Right forelimb (tissue), 1 donor: ENCODE data around the gene ARHGAP26.

Experiments used
- DNase-seq: peaks from one replicate; pipeline ENCODE4 v3.0.0-alpha.2; 2018

The ARHGAP26 gene

GRCh38 chr5:143275512-143276363 is 505.6 kb downstream of the ARHGAP26 start:
- no peak for DNase-seq

GRCh38 chr5:143277536-143277935 is 507.4 kb downstream of the ARHGAP26 start:
- DNase-seq: no peak
